Smooth muscle cell (in vitro differentiated cells): ENCODE measurements around the gene PER3. TPM values are rescaled to one million over a fixed set of nuclear protein-coding genes. Genes with fewer than 3 reads are reported as not detected.

Experiments used
- DNase-seq: peaks from one replicate; lab custom pipeline; 2025; ENCODE audit not compliant: unreplicated experiment; lab: John Stamatoyannopoulos, UW
- H2AFZ ChIP-seq: fragments of 200-600 bp; sonication (generic); 2 replicates; pipeline ENCODE4 v1.6.0; 2016; ENCODE audit warnings: antibody characterized with exemption, low read depth, mild to moderate bottlenecking
- H3F3A ChIP-seq: fragments of 200-600 bp; sonication (generic); 2 replicates; pipeline ENCODE4 v1.6.0; 2017; ENCODE audit warnings: antibody characterized with exemption, low read depth
- H3K27ac ChIP-seq: fragments of 200-600 bp; sonication (generic); 2 replicates; pipeline ENCODE4 v1.5.1; 2016; ENCODE audit warnings: low read depth, mild to moderate bottlenecking
- H3K27me3 ChIP-seq: fragments of 200-600 bp; sonication (generic); 2 replicates; pipeline ENCODE4 v1.6.1; 2016; ENCODE audit warnings: low read depth, mild to moderate bottlenecking
- H3K36me3 ChIP-seq: fragments of 200-600 bp; sonication (generic); 2 replicates; pipeline ENCODE4 v1.5.1; 2016; ENCODE audit warnings: low read depth
- H3K4me1 ChIP-seq: fragments of 200-600 bp; sonication (generic); 2 replicates; pipeline ENCODE4 v1.5.1; 2016; ENCODE audit warnings: low read depth
- H3K4me2 ChIP-seq: fragments of 200-600 bp; sonication (generic); 2 replicates; pipeline ENCODE4 v1.6.0; 2016; ENCODE audit warnings: mild to moderate bottlenecking
- H3K4me3 ChIP-seq: fragments of 200-600 bp; sonication (generic); 2 replicates; pipeline ENCODE4 v1.5.1; 2016; ENCODE audit warnings: mild to moderate bottlenecking
- H3K79me2 ChIP-seq: fragments of 200-600 bp; sonication (generic); 2 replicates; pipeline ENCODE4 v1.6.0; 2016; ENCODE audit warnings: low read depth, mild to moderate bottlenecking
- H3K9ac ChIP-seq: fragments of 200-600 bp; sonication (generic); 2 replicates; pipeline ENCODE4 v1.6.0; 2016; ENCODE audit warnings: low read depth
- H3K9me3 ChIP-seq: fragments of 200-600 bp; sonication (generic); replicated peaks from 2 replicates; pipeline ENCODE4 v1.5.1; 2016; ENCODE audit warnings: low read depth
- H4K20me1 ChIP-seq: fragments of 200-600 bp; sonication (generic); 2 replicates; pipeline ENCODE4 v1.6.0; 2016; ENCODE audit warnings: low read depth
- CTCF ChIP-seq: fragments of 200-600 bp; sonication (generic); IDR thresholded peaks from 2 replicates; pipeline ENCODE4 v1.5.1; 2017; ENCODE audit warnings: borderline replicate concordance, mild to moderate bottlenecking, antibody characterized with exemption; ENCODE audit not compliant: insufficient read depth, poor library complexity, severe bottlenecking
- WGBS: methylation state at CpG from one replicate; pipeline ENCODE4 v1.1.7; 2016; ENCODE audit warnings: low lambda C conversion rate; 5-methylcytosine and 5-hydroxymethylcytosine counted together
- polyA plus RNA-seq: library from polyadenylated mRNA; unstranded; fragments of >200 nt; fragmentation: Nextera tagmentation; extraction: Ambion mirVana; gene quantifications from 2 replicates; pipeline ENCODE4 v1.2.1, GENCODE V29; 2016
- total RNA-seq: library from RNA; depleted of rRNA; stranded (reverse); fragments of >200 nt; gene quantifications from 2 replicates; pipeline ENCODE4 v1.2.3, GENCODE V29; 2014

The PER3 gene
- total and polyA plus RNA-seq, 2 experiments from 2014 or later, result 5.9 to 13.2 TPM

- DNase-seq, result no peak
- Histone ChIP-seq H3K9me3 (no peaks in the 10 kb centered on the region), H4K20me1 (no peaks in the 10 kb centered on the region), H2AFZ (no peak overlapping the region), H3K9ac (no peak overlapping the region), H3K27ac (no peak overlapping the region), H3K4me1 (no peaks in the 10 kb centered on the region), H3K27me3 (no peaks in the 10 kb centered on the region), H3K79me2 (no peaks in the 10 kb centered on the region), H3F3A (no peaks in the 10 kb centered on the region), H3K4me2 (no peak overlapping the region), H3K36me3 (no peaks in the 10 kb centered on the region), H3K4me3 (no peak overlapping the region)
- TF ChIP-seq CTCF, result no peak
- WGBS, result 94% methylated on average over 15 of the region's 15 CpGs
These were observed 77.4 kb downstream of the PER3 start for GRCh38 chr1:7861452-7861851.

- H3K9me3 ChIP-seq, result no peaks in the 10 kb centered on the region
- no peaks in the 10 kb centered on the region for H3F3A ChIP-seq
- no peak overlapping the region for H3K27ac ChIP-seq
- H3K36me3 ChIP-seq, result no peaks in the 10 kb centered on the region
- WGBS, result 93% methylated on average over 17 of the region's 17 CpGs
- TF ChIP-seq CTCF, result no peak
- no peaks in the 10 kb centered on the region for H3K79me2 ChIP-seq
- H4K20me1 ChIP-seq, result no peaks in the 10 kb centered on the region
- no peaks in the 10 kb centered on the region for H3K27me3 ChIP-seq
- H3K4me1 ChIP-seq, result no peaks in the 10 kb centered on the region
- no peak overlapping the region for H3K9ac ChIP-seq
- H3K4me3 ChIP-seq, result no peak overlapping the region
- no peak for DNase-seq
- H2AFZ ChIP-seq, result no peak overlapping the region
- no peak overlapping the region for H3K4me2 ChIP-seq
These were observed 78.3 kb downstream of the PER3 start for GRCh38 chr1:7862211-7863060.

DNA sequence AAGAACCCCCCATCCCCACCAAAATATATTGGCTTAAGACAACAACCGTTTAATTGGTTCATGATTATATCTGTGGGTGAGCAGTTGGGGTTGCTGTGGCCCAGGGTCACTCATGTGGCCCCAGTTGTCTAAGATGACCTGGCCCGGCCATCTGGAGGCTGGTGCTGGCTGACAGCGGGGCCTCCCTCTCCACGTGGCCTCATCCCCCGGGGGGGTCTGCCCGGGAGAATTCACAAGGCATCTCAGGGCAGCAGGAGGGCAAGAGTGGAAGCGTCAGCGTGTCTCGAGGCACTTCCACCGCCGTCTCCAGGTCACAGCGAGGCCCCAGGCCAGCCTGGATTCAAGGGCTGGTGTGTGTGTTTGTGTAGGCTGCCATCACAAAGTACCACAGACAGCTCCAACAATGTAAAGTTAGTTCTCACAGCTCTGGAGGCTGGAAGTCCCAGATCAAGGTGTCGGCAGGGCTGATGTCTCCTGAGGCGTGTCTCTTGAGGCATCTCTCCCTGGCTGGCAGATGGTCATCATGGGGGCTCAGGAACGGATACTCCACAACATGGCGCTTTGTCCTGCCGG, 79.8 kb downstream of the PER3 start:
- H3K9ac ChIP-seq, result no peak overlapping the region
- no peak overlapping the region for H3K4me2 ChIP-seq
- DNase-seq, result no peak
- WGBS, result 93% methylated on average over 17 of the region's 17 CpGs
- H3K27me3 ChIP-seq, result no peaks in the 10 kb centered on the region
- no peaks in the 10 kb centered on the region for H3K79me2 ChIP-seq
- no peaks in the 10 kb centered on the region for H3K9me3 ChIP-seq
- H3K36me3 ChIP-seq, result no peaks in the 10 kb centered on the region
- no peak overlapping the region for H3K27ac ChIP-seq
- no peaks in the 10 kb centered on the region for H3K4me1 ChIP-seq
- H2AFZ ChIP-seq, result no peak overlapping the region
- H3F3A ChIP-seq, result no peaks in the 10 kb centered on the region
- no peak for TF ChIP-seq CTCF
- no peak overlapping the region for H3K4me3 ChIP-seq
- H4K20me1 ChIP-seq, result no peaks in the 10 kb centered on the region

DNA sequence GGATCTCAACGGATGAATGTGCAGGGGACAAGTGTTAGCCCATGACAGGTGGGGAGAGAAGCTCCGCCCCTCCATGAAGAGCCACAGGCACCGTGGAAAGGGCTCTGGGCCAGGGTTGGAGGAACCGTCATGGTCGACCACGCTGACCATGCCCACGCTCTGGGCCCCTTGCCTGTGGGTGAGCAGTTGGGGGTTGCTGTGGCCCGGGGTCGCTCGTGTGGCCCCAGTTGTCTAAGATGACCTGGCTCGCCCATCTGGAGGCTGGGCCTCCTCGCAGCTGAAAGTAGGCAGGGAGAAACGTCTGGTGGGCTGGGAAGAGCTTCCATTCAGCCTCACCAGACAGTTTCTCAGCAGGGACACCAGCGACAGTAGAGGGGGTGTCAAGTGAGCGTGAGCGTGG, 81.9 kb downstream of the PER3 start:
- Histone ChIP-seq H3K36me3 (no peaks in the 10 kb centered on the region), H3K27ac (no peak overlapping the region), H3K79me2 (no peaks in the 10 kb centered on the region), H3K4me2 (no peak overlapping the region), H3F3A (no peaks in the 10 kb centered on the region), H3K9me3 (no peaks in the 10 kb centered on the region), H3K4me3 (no peak overlapping the region), H2AFZ (no peak overlapping the region), H3K4me1 (no peaks in the 10 kb centered on the region), H3K9ac (no peak overlapping the region), H4K20me1 (no peaks in the 10 kb centered on the region), H3K27me3 (no peaks in the 10 kb centered on the region)
- no peak for DNase-seq
- WGBS, result 92% methylated on average over 16 of the region's 16 CpGs
- TF ChIP-seq CTCF, result no peak
